ENCODE results near the gene C1orf115.

Gene C1orf115

GRCh38 chr1:220669005-220669404 lies 21.2 kb upstream of the C1orf115 start:
- peak; percentile 53 for DNase-seq (ENCODE audit: low read depth)
- H3K4me3 ChIP-seq (ENCODE audit: low read length) = no peak overlapping the region
- TF ChIP-seq CTCF (IDR thresholded peaks at IDR 0.05; ENCODE audit: insufficient read depth, low read depth, low read length, missing control alignments) = no peak

DNA sequence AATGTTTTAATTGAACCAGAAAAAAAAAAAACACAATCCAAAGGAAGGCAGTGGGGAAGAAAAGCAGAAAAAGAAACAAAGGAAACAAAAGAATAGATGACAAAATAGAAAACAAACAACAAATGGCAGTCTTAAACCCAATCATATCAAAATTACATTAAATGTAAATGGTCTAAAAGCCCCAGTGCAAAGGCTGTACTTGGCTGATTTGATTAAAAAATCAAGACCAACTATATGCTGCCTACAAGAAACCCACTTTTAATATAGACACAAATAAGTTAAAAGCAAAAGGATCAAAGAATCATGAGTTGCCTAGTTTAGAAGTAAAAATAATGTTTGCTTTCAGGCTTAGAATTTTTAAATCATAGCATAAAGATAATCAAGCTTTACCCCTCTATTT lies 19.8 kb upstream of the C1orf115 start:
- TF ChIP-seq CTCF (IDR thresholded peaks at IDR 0.05; ENCODE audit: insufficient read depth, low read depth, low read length, missing control alignments) = no peak
- H3K4me3 ChIP-seq (ENCODE audit: low read length) = no peak overlapping the region

DNA sequence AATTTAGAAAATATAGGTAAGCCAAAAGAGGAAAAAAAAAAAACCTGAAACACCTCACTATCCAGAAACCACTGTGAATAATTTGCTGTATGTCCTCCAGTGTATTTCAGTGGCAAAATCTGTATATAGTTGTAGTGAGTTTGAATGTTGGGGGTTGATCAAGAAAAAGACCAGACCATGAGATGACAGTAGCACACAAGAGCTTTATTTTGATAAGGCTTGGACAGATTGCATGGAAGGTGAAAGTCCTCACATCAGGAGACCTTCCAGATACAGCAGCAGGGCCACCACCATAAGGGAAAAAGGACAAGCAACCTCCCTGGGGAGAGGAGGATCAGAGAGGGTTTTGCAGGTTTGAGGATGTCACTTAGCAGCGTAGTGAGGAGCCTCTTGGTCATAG lies 16.2 kb upstream of the C1orf115 start:
- no peak overlapping the region for H3K4me3 ChIP-seq (ENCODE audit: low read length)
- DNase-seq (ENCODE audit: low read depth) = no peak
- TF ChIP-seq CTCF (IDR thresholded peaks at IDR 0.05; ENCODE audit: insufficient read depth, low read depth, low read length, missing control alignments) = no peak

More for the DNA sequence above, 19.8 kb upstream of the C1orf115 start:
- DNase-seq (ENCODE audit: low read depth) = no peak

GRCh38 chr1:220677251-220677650 lies 12.9 kb upstream of the C1orf115 start:
- DNase-seq (ENCODE audit: low read depth) = no peak
- H3K4me3 ChIP-seq (ENCODE audit: low read length) = no peak overlapping the region
- no peak for TF ChIP-seq CTCF (IDR thresholded peaks at IDR 0.05; ENCODE audit: insufficient read depth, low read depth, low read length, missing control alignments)

- peak; percentile 81 for TF ChIP-seq CTCF (IDR thresholded peaks at IDR 0.05; ENCODE audit: insufficient read depth, low read depth, low read length, missing control alignments)
- peak; percentile 58 for DNase-seq (ENCODE audit: low read depth)
- no peak overlapping the region for H3K4me3 ChIP-seq (ENCODE audit: low read length)
Measured at GRCh38 chr1:220680085-220680687, 10.0 kb upstream of the C1orf115 start.

GRCh38 chr1:220681220-220681880 lies 8.8 kb upstream of the C1orf115 start:
- H3K4me3 ChIP-seq (ENCODE audit: low read length) = no peak overlapping the region
- no peak for DNase-seq (ENCODE audit: low read depth)
- TF ChIP-seq CTCF (IDR thresholded peaks at IDR 0.05; ENCODE audit: insufficient read depth, low read depth, low read length, missing control alignments) = no peak
